ENCODE measurements around the gene BIRC6.
"Not testable (repeated sequence)": the region's sequence is repeated elsewhere in the genome, so short reads cannot be mapped to it uniquely, and the experiment has no call there.

- not testable (repeated sequence) for TF ChIP-seq CTCF (IDR thresholded peaks at IDR 0.05; ENCODE audit: low read depth, low read length, poor library complexity, severe bottlenecking); EZH2phosphoT487 (IDR thresholded peaks at IDR 0.05; ENCODE audit: borderline replicate concordance, low read length)
These were observed 104.0 kb downstream of the BIRC6 start for GRCh38 chr2:32460861-32461260.
